ENCODE data around the gene C10orf120.

The C10orf120 gene

GRCh38 chr10:122709971-122710370 lies 10.3 kb upstream of the C10orf120 start:
- no peak for DNase-seq (ENCODE audit: low read depth, low spot score)
- no peak for TF ChIP-seq CTCF (IDR thresholded peaks at IDR 0.05; ENCODE audit: insufficient read depth, low read length, missing control alignments)
- no peak overlapping the region for H3K4me3 ChIP-seq (ENCODE audit: low read depth, low read length)
- POLR2A ChIA-PET = no interaction called here
- CTCF ChIA-PET = no interaction called here

GRCh38 chr10:122707535-122707934 lies 7.9 kb upstream of the C10orf120 start:
- no peak overlapping the region for H3K4me3 ChIP-seq (ENCODE audit: low read depth, low read length)
- POLR2A ChIA-PET = no interaction called here
- no peak for DNase-seq (ENCODE audit: low read depth, low spot score)
- CTCF ChIA-PET = interaction anchor here (1.5 kb wide), 1 partner anchor 409 kb away, joined by 8 read pairs; no protein-coding TSS in a partner anchor
- no peak for TF ChIP-seq CTCF (IDR thresholded peaks at IDR 0.05; ENCODE audit: insufficient read depth, low read length, missing control alignments)

GRCh38 chr10:122706947-122707346 lies 7.3 kb upstream of the C10orf120 start:
- TF ChIP-seq CTCF (IDR thresholded peaks at IDR 0.05; ENCODE audit: insufficient read depth, low read length, missing control alignments) = no peak
- H3K4me3 ChIP-seq (ENCODE audit: low read depth, low read length) = no peak overlapping the region
- DNase-seq (ENCODE audit: low read depth, low spot score) = no peak
- ChIA-PET POLR2A (no interaction called here), CTCF (interaction anchor here (0.9 to 1.5 kb wide), 3 partner anchors 406 to 427 kb away, joined by 3 to 8 read pairs (median 3); no protein-coding TSS in a partner anchor)

GRCh38 chr10:122706467-122706866 lies 6.8 kb upstream of the C10orf120 start:
- no peak overlapping the region for H3K4me3 ChIP-seq (ENCODE audit: low read depth, low read length)
- TF ChIP-seq CTCF (IDR thresholded peaks at IDR 0.05; ENCODE audit: insufficient read depth, low read length, missing control alignments) = no peak
- no peak for DNase-seq (ENCODE audit: low read depth, low spot score)
- ChIA-PET POLR2A (no interaction called here), CTCF (interaction anchor here (0.9 to 1.5 kb wide), 3 partner anchors 405 to 426 kb away, joined by 3 to 8 read pairs (median 3); no protein-coding TSS in a partner anchor)

GRCh38 chr10:122703483-122704448 lies 4.1 kb upstream of the C10orf120 start:
- H3K4me3 ChIP-seq (ENCODE audit: low read depth, low read length) = no peak overlapping the region
- POLR2A ChIA-PET = no interaction called here
- peak; percentile 87 for TF ChIP-seq CTCF (IDR thresholded peaks at IDR 0.05; ENCODE audit: insufficient read depth, low read length, missing control alignments)
- CTCF ChIA-PET = interaction anchor here (0.6 to 2.0 kb wide), 5 partner anchors 9 to 407 kb away, joined by 3 to 15 read pairs (median 5); no protein-coding TSS in a partner anchor
- DNase-seq (ENCODE audit: low read depth, low spot score) = no peak

- CTCF ChIA-PET = no interaction called here
Measured at GRCh38 chr10:122702275-122702674, 2.6 kb upstream of the C10orf120 start.

More at GRCh38 chr10:122702275-122702674, 2.6 kb upstream of the C10orf120 start:
- POLR2A ChIA-PET = no interaction called here
- no peak for TF ChIP-seq CTCF (IDR thresholded peaks at IDR 0.05; ENCODE audit: insufficient read depth, low read length, missing control alignments)
- DNase-seq (ENCODE audit: low read depth, low spot score) = no peak
- no peak overlapping the region for H3K4me3 ChIP-seq (ENCODE audit: low read depth, low read length)

All from AG04449 (cell line).